WTC11 (cell line): ENCODE results near the gene CAMTA1.

ENCODE experiments used
- CBFB ChIP-seq: sonication (generic); formaldehyde crosslinking; IDR thresholded peaks from 2 replicates; pipeline ENCODE4 v1.8.1; 2022; ENCODE audit warnings: mild to moderate bottlenecking, low read depth, missing genetic modification reagents
- ETV6 ChIP-seq: sonication (generic); formaldehyde crosslinking; IDR thresholded peaks from 2 replicates; pipeline ENCODE4 v1.8.1; 2022; ENCODE audit warnings: mild to moderate bottlenecking, missing genetic modification reagents
- TF ChIP-seq, protein P1 (sequence below): fragments of 200-600 bp; IDR thresholded peaks from 2 replicates; pipeline ENCODE4 v1.8.0; 2022; ENCODE audit warnings: antibody characterized with exemption

DNA sequence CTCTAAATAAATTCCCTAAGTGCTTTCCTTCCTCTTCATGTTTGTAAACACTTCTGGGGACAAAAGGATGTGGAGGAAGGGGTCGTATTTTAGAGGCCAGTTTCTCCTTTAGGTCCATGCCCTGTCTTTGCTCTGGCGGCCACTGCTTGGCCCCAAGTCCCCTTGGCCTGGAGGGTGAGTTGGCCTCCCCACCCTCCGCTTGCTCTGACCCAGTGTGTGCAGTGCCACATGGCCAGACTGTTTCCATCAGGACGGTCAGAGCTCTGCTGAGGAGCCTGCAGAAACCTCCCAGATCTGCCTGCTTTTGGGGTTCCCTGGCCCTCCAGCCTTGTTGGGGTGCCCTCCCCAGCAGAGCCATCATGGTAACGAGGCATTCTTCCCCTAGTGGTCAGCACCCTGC is 127.8 kb downstream of the CAMTA1 start:
- TF ChIP-seq ETV6 (CRISPR knock-in tag): no peak
- TF ChIP-seq, protein P1, sequence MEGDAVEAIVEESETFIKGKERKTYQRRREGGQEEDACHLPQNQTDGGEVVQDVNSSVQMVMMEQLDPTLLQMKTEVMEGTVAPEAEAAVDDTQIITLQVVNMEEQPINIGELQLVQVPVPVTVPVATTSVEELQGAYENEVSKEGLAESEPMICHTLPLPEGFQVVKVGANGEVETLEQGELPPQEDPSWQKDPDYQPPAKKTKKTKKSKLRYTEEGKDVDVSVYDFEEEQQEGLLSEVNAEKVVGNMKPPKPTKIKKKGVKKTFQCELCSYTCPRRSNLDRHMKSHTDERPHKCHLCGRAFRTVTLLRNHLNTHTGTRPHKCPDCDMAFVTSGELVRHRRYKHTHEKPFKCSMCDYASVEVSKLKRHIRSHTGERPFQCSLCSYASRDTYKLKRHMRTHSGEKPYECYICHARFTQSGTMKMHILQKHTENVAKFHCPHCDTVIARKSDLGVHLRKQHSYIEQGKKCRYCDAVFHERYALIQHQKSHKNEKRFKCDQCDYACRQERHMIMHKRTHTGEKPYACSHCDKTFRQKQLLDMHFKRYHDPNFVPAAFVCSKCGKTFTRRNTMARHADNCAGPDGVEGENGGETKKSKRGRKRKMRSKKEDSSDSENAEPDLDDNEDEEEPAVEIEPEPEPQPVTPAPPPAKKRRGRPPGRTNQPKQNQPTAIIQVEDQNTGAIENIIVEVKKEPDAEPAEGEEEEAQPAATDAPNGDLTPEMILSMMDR: no peak
- no peak for TF ChIP-seq CBFB (CRISPR knock-in tag)
